Measurements from ENCODE around the gene CLIC3. TPM values are rescaled to one million over a fixed set of nuclear protein-coding genes. Genes with fewer than 3 reads are reported as not detected.

Gene CLIC3
- total RNA-seq, 2 experiments from 2014 or later = not detected

DNA sequence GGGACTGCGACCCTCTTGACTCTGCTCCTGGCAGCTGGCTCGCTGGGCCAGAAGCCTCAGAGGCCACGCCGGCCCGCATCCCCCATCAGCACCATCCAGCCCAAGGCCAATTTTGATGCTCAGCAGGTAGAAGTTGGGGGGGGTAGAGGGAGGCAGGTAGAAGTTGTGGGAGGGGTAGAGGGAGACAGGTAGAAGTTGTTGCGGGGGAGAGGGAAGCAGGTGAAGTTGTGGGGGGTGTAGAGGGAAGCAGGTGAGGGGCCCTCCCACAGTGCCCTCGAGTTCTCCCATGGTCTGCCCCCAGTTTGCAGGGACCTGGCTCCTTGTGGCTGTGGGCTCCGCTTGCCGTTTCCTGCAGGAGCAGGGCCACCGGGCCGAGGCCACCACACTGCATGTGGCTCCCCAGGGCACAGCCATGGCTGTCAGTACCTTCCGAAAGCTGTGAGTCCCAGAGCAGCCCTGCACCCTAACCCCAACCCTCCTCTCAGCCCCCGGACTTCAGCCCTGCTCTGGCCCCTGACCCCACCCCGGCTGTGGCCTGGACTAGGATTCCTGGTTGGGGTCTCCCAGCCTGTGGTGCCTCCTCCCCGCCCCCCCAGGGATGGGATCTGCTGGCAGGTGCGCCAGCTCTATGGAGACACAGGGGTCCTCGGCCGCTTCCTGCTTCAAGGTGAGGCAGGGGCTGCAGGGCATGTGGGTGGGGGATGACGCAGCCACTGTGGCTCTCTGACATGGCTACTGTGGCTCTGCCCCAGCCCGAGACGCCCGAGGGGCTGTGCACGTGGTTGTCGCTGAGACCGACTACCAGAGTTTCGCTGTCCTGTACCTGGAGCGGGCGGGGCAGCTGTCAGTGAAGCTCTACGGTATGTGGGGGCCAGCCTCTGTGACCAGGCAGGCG, 50.8 kb downstream of the CLIC3 start:
- Mint-ChIP-seq H3K4me1 (peaks cover 6% of the 10 kb centered on the region), H3K27me3 (no peaks in the 10 kb centered on the region), H3K9me3 (no peaks in the 10 kb centered on the region), H3K27ac (no peak overlapping the region), H3K4me3 (no peak overlapping the region), H3K36me3 (peaks cover 5% of the 10 kb centered on the region)
- DNase-seq = no peak

Other genes with a start within 250 kb of the CLIC3 start
- not detected for gene LCN6, start 248.0 kb downstream of the CLIC3 start, total RNA-seq
- not detected for gene LCN8, start 238.3 kb downstream of the CLIC3 start, total RNA-seq
- gene LCN15, start 232.1 kb downstream of the CLIC3 start, total RNA-seq = not detected
- 10 to 100 TPM; 49.3 to 49.6 TPM for gene TMEM141, start 205.2 kb downstream of the CLIC3 start, total RNA-seq
- under 1 TPM in 1 of 2 experiments, not detected in 1; 0.43 TPM for gene CCDC183, start 200.2 kb downstream of the CLIC3 start, total RNA-seq
- gene RABL6, start 188.6 kb downstream of the CLIC3 start, total RNA-seq = 10 to 100 TPM; 87.0 to 88.3 TPM
- gene AJM1, start 154.1 kb downstream of the CLIC3 start, total RNA-seq = 1 to 10 TPM; 2.8 to 3.1 TPM
- gene PHPT1, start 147.2 kb downstream of the CLIC3 start, total RNA-seq = 10 to 100 TPM; 93.0 to 97.8 TPM
- gene MAMDC4, start 144.2 kb downstream of the CLIC3 start, total RNA-seq = 10 to 100 TPM; 10.9 to 12.6 TPM
- 100 to 1,000 TPM; 276 to 284 TPM for gene EDF1, start 130.3 kb downstream of the CLIC3 start, total RNA-seq
- gene TRAF2, start 110.1 kb downstream of the CLIC3 start, total RNA-seq = 10 to 100 TPM; 38.8 to 45.8 TPM
- gene FBXW5, start 51.8 kb downstream of the CLIC3 start, total RNA-seq = 10 to 100 TPM; 55.6 to 59.3 TPM
- under 1 TPM in 1 of 2 experiments, not detected in 1; 0.90 TPM for gene C8G, start 51.3 kb downstream of the CLIC3 start, total RNA-seq
- 1 to 10 TPM in 1 of 2 experiments, under 1 TPM in 1; 0.84 to 1.2 TPM for gene LCN12, start 44.3 kb downstream of the CLIC3 start, total RNA-seq
- gene PTGDS, start 19.1 kb downstream of the CLIC3 start, total RNA-seq = not detected
- gene LCNL1, start 13.6 kb downstream of the CLIC3 start, total RNA-seq = not detected
- 10 to 100 TPM; 57.2 to 60.1 TPM for gene PAXX, start 4.1 kb downstream of the CLIC3 start, total RNA-seq
- gene ABCA2, start 31.7 kb upstream of the CLIC3 start, total RNA-seq = 1 to 10 TPM; 4.2 to 4.9 TPM
- not detected for gene FUT7, start 35.5 kb upstream of the CLIC3 start, total RNA-seq
- 10 to 100 TPM; 13.2 to 13.5 TPM for gene NPDC1, start 49.6 kb upstream of the CLIC3 start, total RNA-seq
- not detected for gene ENTPD2, start 57.5 kb upstream of the CLIC3 start, total RNA-seq
- 10 to 100 TPM; 15.2 to 15.4 TPM for gene SAPCD2, start 74.0 kb upstream of the CLIC3 start, total RNA-seq
- gene UAP1L1, start 80.9 kb upstream of the CLIC3 start, total RNA-seq = 10 to 100 TPM; 22.9 to 23.5 TPM
- 10 to 100 TPM; 24.7 to 25.1 TPM for gene MAN1B1, start 90.4 kb upstream of the CLIC3 start, total RNA-seq
- 100 to 1,000 TPM; 267 to 289 TPM for gene DPP7, start 118.2 kb upstream of the CLIC3 start, total RNA-seq
- gene GRIN1, start 142.6 kb upstream of the CLIC3 start, total RNA-seq = not detected
- not detected for gene LRRC26, start 173.5 kb upstream of the CLIC3 start, total RNA-seq
- not detected for gene TMEM210, start 175.5 kb upstream of the CLIC3 start, total RNA-seq
- gene ANAPC2, start 192.0 kb upstream of the CLIC3 start, total RNA-seq = 10 to 100 TPM; 42.6 to 48.3 TPM
- gene SSNA1, start 192.1 kb upstream of the CLIC3 start, total RNA-seq = 10 to 100 TPM; 78.1 to 80.1 TPM
- 1 to 10 TPM; 7.3 to 7.6 TPM for gene TPRN, start 204.2 kb upstream of the CLIC3 start, total RNA-seq
- gene TMEM203, start 209.1 kb upstream of the CLIC3 start, total RNA-seq = 10 to 100 TPM; 37.9 TPM
- 10 to 100 TPM; 37.6 to 38.8 TPM for gene NDOR1, start 209.1 kb upstream of the CLIC3 start, total RNA-seq
- gene RNF208, start 225.7 kb upstream of the CLIC3 start, total RNA-seq = 1 to 10 TPM; 6.0 to 7.1 TPM
- gene CYSRT1, start 228.6 kb upstream of the CLIC3 start, total RNA-seq = under 1 TPM; 0.32 to 0.49 TPM
- not detected for gene RNF224, start 230.9 kb upstream of the CLIC3 start, total RNA-seq
- gene SLC34A3, start 234.3 kb upstream of the CLIC3 start, total RNA-seq = not detected
- gene TUBB4B, start 244.7 kb upstream of the CLIC3 start, total RNA-seq = 100 to 1,000 TPM; 271 to 274 TPM